Measurements from ENCODE around the gene LHX6. TPM values are rescaled to one million over a fixed set of nuclear protein-coding genes. Genes with fewer than 3 reads are reported as not detected.

The LHX6 gene
- total and polyA plus RNA-seq, 2 of the 13 experiments (the other 11 are each of a cell fraction or from before 2014, with no cell fraction given): 1.1 to 1.3 TPM

- TF ChIP-seq ZNF639 (CRISPR knock-in tag; conservative IDR thresholded peaks at IDR 0.05): no peak
- TF ChIP-seq ZNF17 (CRISPR knock-in tag; IDR thresholded peaks at IDR 0.05): no peak
- peak; percentile 70 for TF ChIP-seq RARA (CRISPR knock-in tag; IDR thresholded peaks at IDR 0.05)
- no peak for TF ChIP-seq NFE2L2 (IDR thresholded peaks at IDR 0.05; ENCODE audit: low read length)
Observed at GRCh38 chr9:122179690-122180074, 49.1 kb downstream of the LHX6 start (continued).

GRCh38 chr9:122179054-122179689, 49.6 kb downstream of the LHX6 start:
- Histone ChIP-seq H3K9ac (ENCODE audit: insufficient read depth, low read depth, low read length) (no peak overlapping the region), H3K79me2 (ENCODE audit: insufficient read depth, low read length) (no peaks in the 10 kb centered on the region), H3K4me3 (replicated peaks in 1 of 3; ENCODE audit: insufficient read depth in 1 of 3, low read depth in 2 of 3, low read length in 3 of 3) (no peak overlapping the region), H3K36me3 (replicated peaks in 1 of 2; ENCODE audit: control insufficient read depth in 1 of 2, insufficient read depth in 2 of 2, low read length in 2 of 2) (no peaks in the 10 kb centered on the region), H3K4me2 (ENCODE audit: low read depth, low read length) (peak overlapping the region; percentile 41; the same call in 1 of the 2 replicates), H3K9me3 (ENCODE audit: low read length) (no peaks in the 10 kb centered on the region), H2AFZ (ENCODE audit: low read length) (no peak overlapping the region), H3K27me3 (ENCODE audit: control insufficient read depth in 1 of 2, insufficient read depth in 2 of 2, low read length in 2 of 2) (peaks cover 0 to 1% of the 10 kb centered on the region in 2 experiments; a peak in 1 of 5 replicates), H4K20me1 (ENCODE audit: insufficient read depth, low read length) (no peaks in the 10 kb centered on the region), H3K4me1 (ENCODE audit: insufficient read depth, low read length) (peaks cover 35% of the 10 kb centered on the region), H3K27ac (ENCODE audit: extremely low read length, insufficient read depth, low read length) (no peak overlapping the region)
- WGBS (ENCODE audit: low lambda C conversion rate): 5% methylated on average over 5 of the region's 5 CpGs
- intact Hi-C loops (cut with micrococcal nuclease; ENCODE audit: unreplicated experiment) (no loop called here), in situ Hi-C loops (cut with HindIII; ENCODE audit: extremely low pct_ligation_motif_present, low pct_unique_long_range_greater_than_20kb) (no loop called here)
- no peak for FAIRE-seq
- POLR2A ChIA-PET: interaction anchor here (0.7 to 2.8 kb wide), 3 partner anchors 20 to 86 kb away, joined by 3 to 8 read pairs (median 3); partner anchors contain the start of genes MORN5, MRRF, NDUFA8 and RBM18
- ATAC-seq: peak; percentile 68
- no peak for DNase-seq (ENCODE audit: low spot score)
- BruUV-seq (replicated peaks): no TSS peak
- TF ChIP-seq, protein P1, sequence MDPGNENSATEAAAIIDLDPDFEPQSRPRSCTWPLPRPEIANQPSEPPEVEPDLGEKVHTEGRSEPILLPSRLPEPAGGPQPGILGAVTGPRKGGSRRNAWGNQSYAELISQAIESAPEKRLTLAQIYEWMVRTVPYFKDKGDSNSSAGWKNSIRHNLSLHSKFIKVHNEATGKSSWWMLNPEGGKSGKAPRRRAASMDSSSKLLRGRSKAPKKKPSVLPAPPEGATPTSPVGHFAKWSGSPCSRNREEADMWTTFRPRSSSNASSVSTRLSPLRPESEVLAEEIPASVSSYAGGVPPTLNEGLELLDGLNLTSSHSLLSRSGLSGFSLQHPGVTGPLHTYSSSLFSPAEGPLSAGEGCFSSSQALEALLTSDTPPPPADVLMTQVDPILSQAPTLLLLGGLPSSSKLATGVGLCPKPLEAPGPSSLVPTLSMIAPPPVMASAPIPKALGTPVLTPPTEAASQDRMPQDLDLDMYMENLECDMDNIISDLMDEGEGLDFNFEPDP (CRISPR knock-in tag; conservative IDR thresholded peaks at IDR 0.05): no peak
- TF ChIP-seq, protein P2, sequence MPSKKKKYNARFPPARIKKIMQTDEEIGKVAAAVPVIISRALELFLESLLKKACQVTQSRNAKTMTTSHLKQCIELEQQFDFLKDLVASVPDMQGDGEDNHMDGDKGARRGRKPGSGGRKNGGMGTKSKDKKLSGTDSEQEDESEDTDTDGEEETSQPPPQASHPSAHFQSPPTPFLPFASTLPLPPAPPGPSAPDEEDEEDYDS (CRISPR knock-in tag; IDR thresholded peaks at IDR 0.05): 0 out of 2 replicates have a peak, but pooled peaks have one; percentile 5
- TF ChIP-seq RXRB (CRISPR knock-in tag; IDR thresholded peaks at IDR 0.05; ENCODE audit: borderline replicate concordance): 0 out of 2 replicates have a peak, but pooled peaks have one; percentile 1
- peak; percentile 67 for TF ChIP-seq HNF4A (CRISPR knock-in tag; IDR thresholded peaks at IDR 0.05)
- TF ChIP-seq ZNF768 (CRISPR knock-in tag; IDR thresholded peaks at IDR 0.05): peak; percentile 75; the same call in 1 of the 2 replicates
- 0 out of 2 replicates have a peak, but pooled peaks have one; percentile 17 for TF ChIP-seq RCOR2 (CRISPR knock-in tag; IDR thresholded peaks at IDR 0.05)
- no peak for TF ChIP-seq ZNF484 (CRISPR knock-in tag; IDR thresholded peaks at IDR 0.05; ENCODE audit: borderline replicate concordance, low read depth)
- no peak for TF ChIP-seq MEF2D (CRISPR knock-in tag; IDR thresholded peaks at IDR 0.05)
- peak; percentile 64 for TF ChIP-seq HNF4G (IDR thresholded peaks at IDR 0.05; ENCODE audit: borderline replicate concordance, low read depth, low read length)
- TF ChIP-seq HNF4G (CRISPR knock-in tag; IDR thresholded peaks at IDR 0.05; ENCODE audit: borderline replicate concordance, low read depth): no peak
- CTCF ChIA-PET (ENCODE audit: low intra/inter-chr PET ratio, low total read pairs): no interaction called here

All from HepG2 (cell line).